Erythroblast (primary cell): ENCODE data around the gene TOR4A.

Source experiments
- GATA1 ChIP-seq: IDR thresholded peaks from 2 replicates; pipeline ENCODE4 v1.6.1; 2011; ENCODE audit warnings: low read depth, mild to moderate bottlenecking, control low read depth, low read length, moderate library complexity
- POLR2A ChIP-seq: IDR thresholded peaks from 2 replicates; pipeline ENCODE4 v1.6.1; 2011; ENCODE audit warnings: mild to moderate bottlenecking, low read length

DNA sequence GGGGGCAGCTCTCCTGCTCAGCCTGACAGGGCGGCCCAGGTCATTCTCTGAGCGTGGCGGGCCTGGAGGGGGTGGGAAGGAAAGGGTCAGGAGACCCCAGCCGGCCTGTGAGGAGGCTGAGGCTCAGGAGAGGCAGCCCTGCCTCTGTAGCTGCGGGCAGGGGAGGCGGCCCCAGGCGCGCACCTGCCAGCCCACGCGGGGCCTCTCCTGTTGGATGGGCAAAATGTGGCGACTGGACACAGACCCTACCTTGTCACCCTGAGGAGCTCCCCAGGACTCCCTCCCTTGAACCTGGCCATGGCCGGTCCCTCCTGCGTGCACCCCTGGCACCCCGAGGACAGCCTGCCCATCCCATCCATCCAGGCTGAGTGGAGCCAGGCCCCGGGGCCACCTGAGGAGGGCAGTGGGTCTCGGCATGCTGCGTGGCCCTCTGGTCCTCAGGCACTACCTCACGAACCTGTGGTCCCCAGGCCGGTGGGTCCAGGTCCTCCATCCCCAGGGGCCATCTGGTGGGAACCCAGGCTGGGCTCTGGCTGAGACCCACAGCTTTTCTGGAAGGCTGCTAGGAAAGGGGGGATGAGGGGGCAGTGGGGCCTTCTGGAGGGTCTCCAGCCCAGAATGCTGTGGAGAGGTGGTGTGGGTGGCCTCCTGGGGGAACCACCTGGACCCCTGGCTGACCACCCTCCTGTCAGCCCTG is 39.6 kb downstream of the TOR4A start:
- TF ChIP-seq POLR2A (no peak), GATA1 (no peak)
